Stimulated activated CD8-positive, alpha-beta memory T cell treated with anti-CD3 and anti-CD28 coated beads, Interleukin-12 subunit alpha, Interleukin-12 subunit beta, amount 100 ng/mL, for 24 hours (primary cell): ENCODE measurements around the gene EPM2A.
"Not testable (repeated sequence)": the region's sequence is repeated elsewhere in the genome, so short reads cannot be mapped to it uniquely, and the experiment has no call there.

Experiments used
- DNase-seq: peaks from one replicate; pipeline ENCODE4 v3.0.0-alpha.2; 2020; ENCODE audit errors: extremely low read depth

EPM2A gene

GRCh38 chr6:145735356-145736165 is at the start of gene EPM2A:
EPM2A (minus strand) TSS chr6:145735520; CDS start chr6:145735498, 22 bp downstream.
- peak; percentile 22 for DNase-seq

DNA sequence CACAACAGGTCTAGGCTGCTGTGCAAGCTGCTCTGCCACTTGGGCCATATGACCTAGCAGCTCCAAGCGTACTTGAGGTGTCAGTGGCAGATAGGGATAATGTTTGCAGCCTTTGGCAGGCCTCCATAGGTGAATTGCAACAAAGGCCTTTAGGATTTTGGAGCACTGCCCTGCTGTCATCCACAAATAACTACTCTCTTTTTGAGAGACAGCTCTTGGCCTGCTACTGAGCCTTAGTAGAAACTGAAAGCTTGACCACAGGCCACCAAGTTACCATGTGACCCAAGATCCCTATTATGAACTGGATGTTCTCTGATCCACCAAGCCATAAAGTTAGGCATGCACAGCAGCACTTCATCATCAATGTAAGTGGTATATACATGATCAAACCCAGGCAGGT is 49.4 kb upstream of the EPM2A start:
- DNase-seq, result no peak

DNA sequence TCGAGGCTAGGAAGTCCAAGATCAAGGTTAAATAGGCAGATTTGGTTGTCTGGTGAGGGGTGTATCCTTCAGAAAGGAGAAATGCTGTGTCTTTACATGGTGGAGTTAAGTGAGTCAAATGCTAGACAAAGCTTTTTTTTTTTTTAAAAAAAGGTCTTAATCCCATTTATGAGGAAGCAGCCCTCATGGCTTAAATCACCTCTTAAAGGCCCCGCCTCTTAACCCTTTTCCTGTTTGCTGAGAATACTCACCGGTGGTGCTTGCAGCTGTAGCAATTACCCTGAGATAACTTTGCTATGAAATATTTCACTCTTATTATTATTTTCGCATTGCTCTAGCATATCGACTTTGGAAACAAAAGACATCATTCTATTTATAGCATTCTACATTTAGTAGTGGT is 48.5 kb upstream of the EPM2A start:
- DNase-seq, result no peak

- no peak for DNase-seq
These were observed 37.5 kb upstream of the EPM2A start for GRCh38 chr6:145772846-145773245.

- no peak for DNase-seq
These were observed 30.1 kb upstream of the EPM2A start for GRCh38 chr6:145765449-145765848.

- DNase-seq, result no peak
These were observed 28.4 kb upstream of the EPM2A start for GRCh38 chr6:145763742-145764141.

DNA sequence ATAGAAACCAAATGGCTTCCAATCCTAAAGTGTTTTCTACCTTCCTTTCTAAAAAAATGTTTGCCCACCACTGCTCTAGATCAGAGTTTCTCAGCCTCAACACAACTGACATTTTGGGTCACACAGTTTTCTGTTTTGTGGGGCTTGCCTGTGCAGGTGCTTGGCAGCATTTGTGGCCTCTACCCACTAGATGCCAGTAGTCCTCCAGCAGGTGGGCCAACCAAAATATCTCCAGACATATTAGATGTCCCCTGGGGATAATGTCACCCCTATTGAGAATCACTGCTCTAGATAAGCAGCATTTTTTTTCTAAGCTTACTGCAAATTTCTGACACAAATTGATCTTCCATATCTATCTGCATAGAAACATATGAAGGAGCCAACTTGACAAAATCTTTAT is 26.3 kb upstream of the EPM2A start:
- DNase-seq, result no peak

DNA sequence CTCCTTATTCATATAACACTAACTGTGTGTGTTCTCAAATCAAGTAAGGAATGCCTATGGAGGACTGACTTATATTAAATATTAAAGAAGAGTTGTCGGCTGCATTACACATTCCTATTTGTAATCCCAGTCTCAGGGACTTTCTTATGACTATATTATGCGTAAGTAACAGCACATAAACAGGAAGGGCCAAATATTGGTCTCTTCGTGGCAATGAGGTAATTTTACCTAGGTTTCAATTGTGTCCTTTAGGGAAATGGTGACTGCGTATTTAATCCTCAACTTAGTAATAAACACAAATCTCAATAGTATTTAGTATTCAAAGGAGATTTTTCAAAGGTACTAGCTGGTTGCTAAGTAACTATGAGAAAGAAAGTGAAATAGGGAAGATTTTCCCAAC is 22.8 kb upstream of the EPM2A start:
- DNase-seq, result no peak

- no peak for DNase-seq
These were observed 20.9 kb upstream of the EPM2A start for GRCh38 chr6:145756170-145756662.

DNA sequence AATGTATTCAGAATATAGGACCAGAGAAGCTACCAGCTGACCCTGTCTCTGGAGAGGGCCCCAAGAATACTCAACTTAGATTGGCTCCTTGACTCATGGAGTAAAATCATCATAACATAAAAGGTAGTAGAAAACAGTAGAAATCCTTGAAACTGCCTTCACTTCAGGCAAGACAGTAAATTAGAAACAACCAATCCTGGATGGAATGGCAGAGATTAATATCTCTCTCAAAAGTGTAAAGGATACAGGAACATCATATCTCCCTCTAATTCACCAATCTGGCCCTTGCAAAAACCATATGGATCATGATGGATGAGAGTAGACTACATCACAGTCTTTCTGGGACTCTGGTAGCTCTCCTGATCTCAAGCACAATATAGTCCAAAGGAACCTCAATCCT is 20.4 kb upstream of the EPM2A start:
- DNase-seq, result no peak

- DNase-seq, result no peak
These were observed 17.3 kb upstream of the EPM2A start for GRCh38 chr6:145752638-145753037.

DNA sequence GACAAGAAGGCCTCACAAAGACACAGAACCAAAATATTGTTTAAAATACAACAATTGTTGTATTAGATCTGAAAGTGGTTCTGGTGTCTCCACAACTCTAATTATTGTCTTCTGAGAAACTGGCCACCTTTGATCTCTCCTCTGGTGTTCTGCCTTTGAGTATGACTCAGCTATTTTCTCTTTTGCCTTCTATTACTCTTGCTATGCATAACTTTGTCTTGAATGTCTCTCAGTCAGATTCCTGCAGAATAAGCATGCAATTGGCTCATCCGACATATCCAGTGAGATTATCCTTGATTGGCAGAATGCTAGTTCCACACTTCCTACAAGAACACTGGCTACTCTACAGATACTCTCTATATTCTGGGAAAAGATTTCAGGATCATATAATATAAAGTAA is 14.3 kb upstream of the EPM2A start:
- DNase-seq, result no peak

- no peak for DNase-seq
These were observed 10.5 kb upstream of the EPM2A start for GRCh38 chr6:145745861-145746260.

DNA sequence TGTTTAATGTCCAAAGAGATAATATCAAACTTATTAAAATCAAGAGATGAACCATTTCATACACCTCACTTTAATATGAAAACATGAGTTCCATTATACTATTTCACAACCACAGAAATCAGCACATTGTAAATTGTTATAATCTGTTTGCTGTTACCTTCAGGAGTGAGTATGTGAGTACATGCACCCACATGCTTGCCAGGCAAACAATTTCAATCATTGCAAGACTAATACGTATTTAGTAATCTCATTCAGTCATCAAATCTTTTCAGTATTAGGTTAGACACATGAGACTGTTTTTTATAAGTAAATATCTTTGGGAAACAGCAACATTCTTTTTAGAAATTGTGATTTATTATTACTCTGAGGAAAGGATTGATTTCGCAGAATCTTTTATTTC is 9.3 kb upstream of the EPM2A start:
- no peak for DNase-seq

DNA sequence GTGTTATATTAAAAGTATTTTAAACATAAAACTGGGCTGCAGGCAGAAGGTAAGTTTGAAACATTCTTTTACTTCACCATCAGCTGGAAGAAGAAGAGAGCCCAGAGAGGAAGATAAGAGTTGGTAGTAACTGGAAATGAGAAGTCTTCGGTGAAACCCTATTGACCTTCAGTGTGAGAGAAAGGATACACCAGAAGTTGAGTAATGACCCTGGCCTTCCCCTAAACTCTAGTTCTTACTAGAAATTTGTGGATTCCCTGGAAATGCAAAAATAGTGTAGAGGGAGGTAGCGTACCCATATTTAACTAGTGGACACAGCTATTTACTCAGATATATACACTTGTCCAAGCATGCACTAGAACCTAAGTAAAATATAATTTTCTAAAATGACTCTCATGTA is 8.0 kb upstream of the EPM2A start:
- DNase-seq, result no peak

DNA sequence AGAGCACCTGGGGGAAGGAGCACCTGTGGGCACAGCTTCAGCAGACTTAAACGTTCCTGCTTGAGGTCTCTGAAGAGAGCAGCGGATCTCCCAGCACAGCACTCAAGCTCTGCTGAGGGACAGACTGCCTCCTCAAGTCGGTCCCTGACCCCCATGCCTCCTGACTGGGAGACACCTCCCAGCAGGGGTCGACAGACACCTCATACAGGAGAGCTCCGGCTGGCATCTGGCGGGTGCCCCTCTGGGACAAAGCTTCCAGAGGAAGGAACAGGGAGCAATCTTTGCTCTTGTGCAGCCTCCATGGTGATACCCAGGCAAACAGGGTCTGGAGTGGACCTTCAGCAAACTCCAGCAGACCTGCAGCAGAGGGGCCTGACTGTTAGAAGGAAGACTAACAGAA is 7.2 kb upstream of the EPM2A start:
- not testable (repeated sequence) for DNase-seq

GRCh38 chr6:145739685-145740084 is 4.4 kb upstream of the EPM2A start:
- DNase-seq, result not testable (repeated sequence)

GRCh38 chr6:145738265-145738664 is 2.9 kb upstream of the EPM2A start:
- no peak for DNase-seq

GRCh38 chr6:145736661-145737144 is 1.4 kb upstream of the EPM2A start:
- DNase-seq, result no peak

DNA sequence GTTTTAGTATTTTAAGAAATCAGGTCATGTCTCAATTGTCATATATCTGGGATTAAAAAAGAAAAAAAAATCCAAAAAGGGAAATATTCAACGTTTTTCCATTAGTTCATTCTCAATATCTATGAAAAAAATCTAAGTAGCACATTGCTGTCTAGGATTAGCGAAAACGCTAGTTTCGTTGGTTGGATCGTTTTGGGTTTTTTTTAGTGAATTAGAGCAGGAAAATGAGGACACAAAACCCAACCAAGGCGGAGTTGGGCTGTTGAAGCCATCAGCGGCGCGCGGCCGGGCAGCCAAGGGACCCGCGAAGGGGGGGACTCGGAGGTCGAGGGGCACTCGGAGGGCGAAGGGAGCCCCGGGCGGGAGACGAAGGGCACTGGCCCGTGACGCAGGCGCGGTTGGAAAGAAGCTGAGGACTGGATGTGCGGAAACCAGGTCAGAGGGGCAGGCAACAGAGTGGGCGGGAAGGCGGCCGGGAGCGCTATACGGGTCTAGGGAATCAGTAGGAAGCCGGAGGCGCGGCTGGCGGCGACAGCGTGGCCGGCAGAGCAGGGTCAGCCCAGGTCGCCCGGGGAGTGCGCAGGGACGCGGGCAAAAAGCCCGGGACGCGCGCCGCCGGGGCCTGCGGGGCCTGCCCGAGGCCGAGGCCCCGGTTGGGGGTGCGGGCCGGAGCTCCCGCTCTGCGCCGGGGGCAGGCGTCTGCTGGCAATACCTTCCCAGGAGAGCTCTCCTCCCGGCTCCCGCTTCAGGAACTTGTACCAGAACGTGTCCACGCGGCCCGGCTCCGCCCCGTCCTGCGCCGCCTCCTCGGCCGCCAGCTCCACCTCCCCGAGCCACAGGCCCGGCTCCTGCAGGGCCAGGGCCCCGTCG is 599 bp downstream of the EPM2A start:
- DNase-seq, result peak; percentile 44

GRCh38 chr6:145733810-145734209 is 1.5 kb downstream of the EPM2A start:
- DNase-seq, result no peak

- DNase-seq, result no peak
These were observed 2.1 kb downstream of the EPM2A start for GRCh38 chr6:145733207-145733606.

DNA sequence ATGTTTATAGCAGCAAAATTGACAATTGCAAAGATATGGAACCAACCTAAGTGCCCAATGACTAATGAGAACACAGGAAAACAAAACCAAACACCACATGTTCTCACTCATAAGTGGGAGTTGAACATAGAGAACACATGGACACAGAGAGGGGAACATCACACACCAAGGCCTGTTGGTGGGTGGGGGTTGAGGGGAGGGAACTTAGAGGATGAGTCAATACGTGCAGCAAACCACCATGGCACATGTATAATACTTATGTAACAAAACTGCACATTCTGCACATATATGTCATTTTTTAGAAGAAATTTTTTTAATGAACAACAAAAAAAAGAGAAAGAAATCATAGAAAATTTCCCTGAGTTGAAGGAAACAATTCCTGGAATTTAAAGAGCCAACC is 3.9 kb downstream of the EPM2A start:
- DNase-seq, result no peak
